ENCODE results near the gene PAX2.

PAX2 gene

GRCh38 chr10:100831742-100832141 lies 86.4 kb downstream of the PAX2 start:
- TF ChIP-seq GLIS3 (CRISPR knock-in tag; IDR thresholded peaks at IDR 0.05) (no peak), ZFP3 (CRISPR knock-in tag; IDR thresholded peaks at IDR 0.05) (no peak), RARB (CRISPR knock-in tag; IDR thresholded peaks at IDR 0.05) (no peak), ZFP30 (CRISPR knock-in tag; IDR thresholded peaks at IDR 0.05) (no peak), ZNF8 (CRISPR knock-in tag; IDR thresholded peaks at IDR 0.05) (no peak), CREB5 (CRISPR knock-in tag; IDR thresholded peaks at IDR 0.05; ENCODE audit: low read depth) (no peak), ZC3H10 (CRISPR knock-in tag; IDR thresholded peaks at IDR 0.05) (no peak), TSHZ2 (CRISPR knock-in tag; IDR thresholded peaks at IDR 0.05) (no peak), CSRNP3 (CRISPR knock-in tag; IDR thresholded peaks at IDR 0.05) (no peak), TOX (CRISPR knock-in tag; IDR thresholded peaks at IDR 0.05; ENCODE audit: borderline replicate concordance) (no peak), BACH2 (CRISPR knock-in tag; IDR thresholded peaks at IDR 0.05; ENCODE audit: borderline replicate concordance) (no peak), TCF4 (CRISPR knock-in tag; IDR thresholded peaks at IDR 0.05; ENCODE audit: borderline replicate concordance) (no peak), ESRRG (CRISPR knock-in tag; IDR thresholded peaks at IDR 0.05) (no peak)
- no peak for ATAC-seq

GRCh38 chr10:100835810-100836209 lies 90.4 kb downstream of the PAX2 start:
- ATAC-seq: no peak
- TF ChIP-seq ZC3H10 (CRISPR knock-in tag; IDR thresholded peaks at IDR 0.05) (no peak), ZNF8 (CRISPR knock-in tag; IDR thresholded peaks at IDR 0.05) (no peak), TCF4 (CRISPR knock-in tag; IDR thresholded peaks at IDR 0.05; ENCODE audit: borderline replicate concordance) (no peak), POU6F1 (CRISPR knock-in tag; IDR thresholded peaks at IDR 0.05; ENCODE audit: borderline replicate concordance, low read depth) (no peak)

- ATAC-seq: no peak
- TF ChIP-seq TCF4 (CRISPR knock-in tag; IDR thresholded peaks at IDR 0.05; ENCODE audit: borderline replicate concordance) (no peak), OSR1 (CRISPR knock-in tag; IDR thresholded peaks at IDR 0.05) (no peak), ESRRG (CRISPR knock-in tag; IDR thresholded peaks at IDR 0.05) (no peak), CSDC2 (CRISPR knock-in tag; IDR thresholded peaks at IDR 0.05) (no peak), ISL1 (CRISPR knock-in tag; IDR thresholded peaks at IDR 0.05) (no peak), RARB (CRISPR knock-in tag; IDR thresholded peaks at IDR 0.05) (no peak)
Observed at GRCh38 chr10:100836891-100837290, 91.5 kb downstream of the PAX2 start.

GRCh38 chr10:100837300-100837699 lies 91.9 kb downstream of the PAX2 start:
- no peak for ATAC-seq
- no peak for TF ChIP-seq ISL1 (CRISPR knock-in tag; IDR thresholded peaks at IDR 0.05)
- TF ChIP-seq TSHZ2 (CRISPR knock-in tag; IDR thresholded peaks at IDR 0.05): no peak
- TF ChIP-seq ZFP3 (CRISPR knock-in tag; IDR thresholded peaks at IDR 0.05): no peak

Data from SK-N-SH treated with all-trans-retinoic acid at 6 μM for 48 hours (cell line).